Lower leg skin (tissue), 3 donors: Measurements from ENCODE around the gene KRT79.

Experiments used
- POLR2A ChIP-seq, 2 donors: fragments of 450-650 bp; IDR thresholded peaks; one replicate each; pipeline ENCODE4 v1.6.1; 2016 to 2017; ENCODE audit warnings: antibody characterized with exemption in 2 of 2, mild to moderate bottlenecking in 1 of 2, moderate library complexity in 1 of 2
- TF ChIP-seq, protein P1 (sequence below), 3 donors: fragments of 450-650 bp; IDR thresholded peaks; one replicate each; pipeline ENCODE4 v1.5.1; 2016; ENCODE audit warnings: antibody characterized with exemption in 3 of 3, mild to moderate bottlenecking in 3 of 3, moderate library complexity in 2 of 3

GRCh38 chr12:52837413-52837741, 3.3 kb upstream of the KRT79 start:
- TF ChIP-seq, protein P1, sequence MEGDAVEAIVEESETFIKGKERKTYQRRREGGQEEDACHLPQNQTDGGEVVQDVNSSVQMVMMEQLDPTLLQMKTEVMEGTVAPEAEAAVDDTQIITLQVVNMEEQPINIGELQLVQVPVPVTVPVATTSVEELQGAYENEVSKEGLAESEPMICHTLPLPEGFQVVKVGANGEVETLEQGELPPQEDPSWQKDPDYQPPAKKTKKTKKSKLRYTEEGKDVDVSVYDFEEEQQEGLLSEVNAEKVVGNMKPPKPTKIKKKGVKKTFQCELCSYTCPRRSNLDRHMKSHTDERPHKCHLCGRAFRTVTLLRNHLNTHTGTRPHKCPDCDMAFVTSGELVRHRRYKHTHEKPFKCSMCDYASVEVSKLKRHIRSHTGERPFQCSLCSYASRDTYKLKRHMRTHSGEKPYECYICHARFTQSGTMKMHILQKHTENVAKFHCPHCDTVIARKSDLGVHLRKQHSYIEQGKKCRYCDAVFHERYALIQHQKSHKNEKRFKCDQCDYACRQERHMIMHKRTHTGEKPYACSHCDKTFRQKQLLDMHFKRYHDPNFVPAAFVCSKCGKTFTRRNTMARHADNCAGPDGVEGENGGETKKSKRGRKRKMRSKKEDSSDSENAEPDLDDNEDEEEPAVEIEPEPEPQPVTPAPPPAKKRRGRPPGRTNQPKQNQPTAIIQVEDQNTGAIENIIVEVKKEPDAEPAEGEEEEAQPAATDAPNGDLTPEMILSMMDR (IDR thresholded peaks at IDR 0.05): no peak
- TF ChIP-seq POLR2A (IDR thresholded peaks at IDR 0.05): no peak
